Measurements from ENCODE around the gene OSBPL1A. TPM values are rescaled to one million over a fixed set of nuclear protein-coding genes. Genes with fewer than 3 reads are reported as not detected.

Gene OSBPL1A
- total RNA-seq, 2 experiments from 2014 or later: 2.4 to 2.7 TPM

- intact Hi-C loops (cut with micrococcal nuclease): no loop called here
- no peaks in the 10 kb centered on the region for H3K36me3 Mint-ChIP-seq (ENCODE audit: low read depth)
- H3K4me1 Mint-ChIP-seq (ENCODE audit: low read depth): no peaks in the 10 kb centered on the region
- no peak overlapping the region for H3K27ac Mint-ChIP-seq
- H3K4me3 Mint-ChIP-seq: no peak overlapping the region
- DNase-seq: no peak
- H3K9me3 Mint-ChIP-seq: no peaks in the 10 kb centered on the region
- peaks cover 2% of the 10 kb centered on the region for H3K27me3 Mint-ChIP-seq (ENCODE audit: low read depth)
- CTCF ChIA-PET: interaction anchor here (0.6 kb wide), 1 partner anchor 131 kb away, joined by 3 read pairs; no protein-coding TSS in a partner anchor
Observed at GRCh38 chr18:24231773-24232735, 165.6 kb downstream of the OSBPL1A start.

- no peak for DNase-seq
- no peak overlapping the region for H3K4me3 Mint-ChIP-seq
- no peaks in the 10 kb centered on the region for H3K4me1 Mint-ChIP-seq (ENCODE audit: low read depth)
- no peaks in the 10 kb centered on the region for H3K36me3 Mint-ChIP-seq (ENCODE audit: low read depth)
- intact Hi-C loops (cut with micrococcal nuclease): no loop called here
- CTCF ChIA-PET: interaction anchor here (0.7 kb wide), 1 partner anchor 315 kb away, joined by 3 read pairs; no protein-coding TSS in a partner anchor
- H3K9me3 Mint-ChIP-seq: no peaks in the 10 kb centered on the region
- peaks cover 2% of the 10 kb centered on the region for H3K27me3 Mint-ChIP-seq (ENCODE audit: low read depth)
- H3K27ac Mint-ChIP-seq: no peak overlapping the region
Observed at GRCh38 chr18:24230766-24231165, 166.9 kb downstream of the OSBPL1A start.

GRCh38 chr18:24228667-24229041 is 169.0 kb downstream of the OSBPL1A start:
- intact Hi-C loops (cut with micrococcal nuclease): no loop called here
- no peak for DNase-seq
- Mint-ChIP-seq H3K4me1 (ENCODE audit: low read depth) (no peaks in the 10 kb centered on the region), H3K27ac (no peak overlapping the region), H3K4me3 (no peak overlapping the region), H3K9me3 (no peaks in the 10 kb centered on the region), H3K36me3 (ENCODE audit: low read depth) (no peaks in the 10 kb centered on the region), H3K27me3 (ENCODE audit: low read depth) (peaks cover 2% of the 10 kb centered on the region)
- CTCF ChIA-PET: interaction anchor here (0.8 kb wide), 1 partner anchor 52 kb away, joined by 3 read pairs; no protein-coding TSS in a partner anchor

GRCh38 chr18:24227977-24228666 is 169.5 kb downstream of the OSBPL1A start:
- CTCF ChIA-PET: no interaction called here

GRCh38 chr18:24220318-24220688 is 177.3 kb downstream of the OSBPL1A start:
- DNase-seq: no peak
- CTCF ChIA-PET: no interaction called here
- Mint-ChIP-seq H3K36me3 (ENCODE audit: low read depth) (no peaks in the 10 kb centered on the region), H3K27ac (no peak overlapping the region), H3K27me3 (ENCODE audit: low read depth) (no peaks in the 10 kb centered on the region), H3K9me3 (no peaks in the 10 kb centered on the region), H3K4me1 (ENCODE audit: low read depth) (no peaks in the 10 kb centered on the region), H3K4me3 (no peak overlapping the region)
- intact Hi-C loops (cut with micrococcal nuclease): no loop called here

More at GRCh38 chr18:24227977-24228666, 169.5 kb downstream of the OSBPL1A start:
- H3K4me1 Mint-ChIP-seq (ENCODE audit: low read depth): no peaks in the 10 kb centered on the region
- no peaks in the 10 kb centered on the region for H3K9me3 Mint-ChIP-seq
- intact Hi-C loops (cut with micrococcal nuclease): no loop called here
- DNase-seq: no peak
- no peak overlapping the region for H3K4me3 Mint-ChIP-seq
- no peak overlapping the region for H3K27ac Mint-ChIP-seq
- H3K36me3 Mint-ChIP-seq (ENCODE audit: low read depth): no peaks in the 10 kb centered on the region
- H3K27me3 Mint-ChIP-seq (ENCODE audit: low read depth): peaks cover 2% of the 10 kb centered on the region

GRCh38 chr18:24219561-24220317 is 177.9 kb downstream of the OSBPL1A start:
- H3K9me3 Mint-ChIP-seq: no peaks in the 10 kb centered on the region
- DNase-seq: no peak
- no peak overlapping the region for H3K4me3 Mint-ChIP-seq
- no peaks in the 10 kb centered on the region for H3K36me3 Mint-ChIP-seq (ENCODE audit: low read depth)
- H3K27me3 Mint-ChIP-seq (ENCODE audit: low read depth): no peaks in the 10 kb centered on the region
- H3K27ac Mint-ChIP-seq: no peak overlapping the region
- no peaks in the 10 kb centered on the region for H3K4me1 Mint-ChIP-seq (ENCODE audit: low read depth)
- intact Hi-C loops (cut with micrococcal nuclease): no loop called here
- CTCF ChIA-PET: interaction anchor here (0.8 kb wide), 1 partner anchor 25 kb away, joined by 3 read pairs; no protein-coding TSS in a partner anchor

GRCh38 chr18:24214913-24215312 is 182.7 kb downstream of the OSBPL1A start:
- Mint-ChIP-seq H3K4me1 (ENCODE audit: low read depth) (no peaks in the 10 kb centered on the region), H3K27ac (no peak overlapping the region), H3K4me3 (no peak overlapping the region), H3K27me3 (ENCODE audit: low read depth) (no peaks in the 10 kb centered on the region), H3K36me3 (ENCODE audit: low read depth) (no peaks in the 10 kb centered on the region), H3K9me3 (no peaks in the 10 kb centered on the region)
- CTCF ChIA-PET: no interaction called here
- intact Hi-C loops (cut with micrococcal nuclease): no loop called here
- DNase-seq: no peak

- Mint-ChIP-seq H3K4me3 (no peak overlapping the region), H3K27me3 (ENCODE audit: low read depth) (no peaks in the 10 kb centered on the region), H3K4me1 (ENCODE audit: low read depth) (no peaks in the 10 kb centered on the region), H3K9me3 (no peaks in the 10 kb centered on the region), H3K27ac (no peak overlapping the region), H3K36me3 (ENCODE audit: low read depth) (no peaks in the 10 kb centered on the region)
- intact Hi-C loops (cut with micrococcal nuclease): no loop called here
- no peak for DNase-seq
- CTCF ChIA-PET: no interaction called here
Observed at GRCh38 chr18:24214144-24214543, 183.5 kb downstream of the OSBPL1A start.

GRCh38 chr18:24212939-24213338 is 184.7 kb downstream of the OSBPL1A start:
- CTCF ChIA-PET: no interaction called here
- intact Hi-C loops (cut with micrococcal nuclease): no loop called here
- Mint-ChIP-seq H3K36me3 (ENCODE audit: low read depth) (no peaks in the 10 kb centered on the region), H3K27me3 (ENCODE audit: low read depth) (no peaks in the 10 kb centered on the region), H3K27ac (no peak overlapping the region), H3K4me1 (ENCODE audit: low read depth) (no peaks in the 10 kb centered on the region), H3K9me3 (no peaks in the 10 kb centered on the region), H3K4me3 (no peak overlapping the region)
- DNase-seq: no peak

GRCh38 chr18:24209558-24209957 is 188.1 kb downstream of the OSBPL1A start:
- intact Hi-C loops (cut with micrococcal nuclease): no loop called here
- H3K27me3 Mint-ChIP-seq (ENCODE audit: low read depth): no peaks in the 10 kb centered on the region
- H3K27ac Mint-ChIP-seq: no peak overlapping the region
- H3K9me3 Mint-ChIP-seq: no peaks in the 10 kb centered on the region
- CTCF ChIA-PET: interaction anchor here (0.6 kb wide), 1 partner anchor 30 kb away, joined by 3 read pairs; no protein-coding TSS in a partner anchor
- no peak overlapping the region for H3K4me3 Mint-ChIP-seq
- H3K36me3 Mint-ChIP-seq (ENCODE audit: low read depth): no peaks in the 10 kb centered on the region
- no peaks in the 10 kb centered on the region for H3K4me1 Mint-ChIP-seq (ENCODE audit: low read depth)
- DNase-seq: no peak

GRCh38 chr18:24208270-24209035 is 189.2 kb downstream of the OSBPL1A start:
- no peak for DNase-seq
- no peaks in the 10 kb centered on the region for H3K36me3 Mint-ChIP-seq (ENCODE audit: low read depth)
- CTCF ChIA-PET: interaction anchor here (0.6 to 1.5 kb wide), 2 partner anchors 29 to 32 kb away, joined by 3 to 4 read pairs; no protein-coding TSS in a partner anchor
- H3K4me1 Mint-ChIP-seq (ENCODE audit: low read depth): no peaks in the 10 kb centered on the region
- H3K27me3 Mint-ChIP-seq (ENCODE audit: low read depth): no peaks in the 10 kb centered on the region
- intact Hi-C loops (cut with micrococcal nuclease): no loop called here
- no peak overlapping the region for H3K27ac Mint-ChIP-seq
- no peak overlapping the region for H3K4me3 Mint-ChIP-seq
- H3K9me3 Mint-ChIP-seq: no peaks in the 10 kb centered on the region

Measured in activated naive CD4-positive, alpha-beta T cell treated with anti-CD3 and anti-CD28 coated beads for 36 hours (primary cell).